HG02763 (cell line): ENCODE measurements around the gene ADPRS.

Experiments used
- ATAC-seq: cut with Tn5 transposase; IDR thresholded peaks from one replicate; pipeline ENCODE4 v1.9.1; 2021; ENCODE audit warnings: mild to moderate bottlenecking, moderate library complexity; ENCODE audit not compliant: unreplicated experiment

Gene ADPRS, protein sequence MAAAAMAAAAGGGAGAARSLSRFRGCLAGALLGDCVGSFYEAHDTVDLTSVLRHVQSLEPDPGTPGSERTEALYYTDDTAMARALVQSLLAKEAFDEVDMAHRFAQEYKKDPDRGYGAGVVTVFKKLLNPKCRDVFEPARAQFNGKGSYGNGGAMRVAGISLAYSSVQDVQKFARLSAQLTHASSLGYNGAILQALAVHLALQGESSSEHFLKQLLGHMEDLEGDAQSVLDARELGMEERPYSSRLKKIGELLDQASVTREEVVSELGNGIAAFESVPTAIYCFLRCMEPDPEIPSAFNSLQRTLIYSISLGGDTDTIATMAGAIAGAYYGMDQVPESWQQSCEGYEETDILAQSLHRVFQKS

DNA sequence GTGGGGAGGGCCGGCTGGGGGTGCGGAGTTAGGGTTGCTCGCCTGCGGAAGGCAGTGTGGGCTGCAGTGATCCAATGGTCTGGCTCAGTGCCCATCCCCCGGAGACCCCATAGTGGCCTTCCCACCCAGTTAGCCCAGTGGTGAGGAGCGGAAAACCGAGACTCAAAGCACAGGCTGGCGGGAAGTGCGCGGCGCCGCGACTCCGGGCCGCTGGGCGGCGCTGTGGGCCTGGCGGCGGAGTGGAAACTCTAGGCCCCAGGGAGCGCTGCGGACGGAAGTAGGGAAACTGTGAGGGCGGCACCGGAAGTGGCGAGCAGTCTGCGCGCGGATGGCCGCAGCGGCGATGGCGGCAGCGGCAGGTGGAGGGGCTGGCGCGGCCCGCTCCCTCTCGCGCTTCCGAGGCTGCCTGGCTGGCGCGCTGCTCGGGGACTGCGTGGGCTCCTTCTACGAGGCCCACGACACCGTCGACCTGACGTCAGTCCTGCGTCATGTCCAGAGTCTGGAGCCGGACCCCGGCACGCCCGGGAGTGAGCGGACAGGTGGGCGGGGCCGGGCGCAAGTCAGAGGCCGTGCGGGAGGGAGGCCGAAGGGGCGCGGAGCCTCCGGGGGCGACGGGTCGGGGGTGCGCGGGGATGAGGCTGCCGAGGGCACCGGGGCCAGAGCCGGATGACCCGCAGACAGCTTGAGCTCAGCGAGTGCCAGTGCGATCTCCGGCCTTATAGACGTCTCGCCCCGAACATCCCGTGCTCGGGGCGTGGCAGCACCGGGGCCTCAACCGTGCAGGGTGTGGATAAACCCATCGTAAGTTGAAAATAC is at the start of gene ADPRS:
Gene ADPRS (plus strand): TSS at position 316 of the 816 bp plus-strand sequence. CDS start 13 bp downstream, at position 329.
- ATAC-seq: peak; percentile 74

DNA sequence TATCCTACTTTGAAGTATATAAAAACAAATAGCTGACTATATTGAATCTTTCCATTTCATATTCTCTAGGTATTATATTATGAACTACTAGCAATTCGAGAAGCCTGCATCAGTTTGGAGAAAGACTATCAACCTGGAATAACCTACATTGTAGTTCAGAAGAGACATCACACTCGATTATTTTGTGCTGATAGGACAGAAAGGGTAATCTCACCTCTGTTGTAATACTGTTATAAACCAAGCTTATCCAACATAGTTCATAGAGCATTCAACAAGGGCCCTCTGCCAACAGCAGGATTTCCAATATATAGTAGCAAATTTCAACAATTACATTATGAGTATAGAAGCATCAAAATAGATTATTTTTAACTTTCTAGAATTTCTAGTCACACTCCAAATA is 48.5 kb upstream of the ADPRS start:
- no peak for ATAC-seq

DNA sequence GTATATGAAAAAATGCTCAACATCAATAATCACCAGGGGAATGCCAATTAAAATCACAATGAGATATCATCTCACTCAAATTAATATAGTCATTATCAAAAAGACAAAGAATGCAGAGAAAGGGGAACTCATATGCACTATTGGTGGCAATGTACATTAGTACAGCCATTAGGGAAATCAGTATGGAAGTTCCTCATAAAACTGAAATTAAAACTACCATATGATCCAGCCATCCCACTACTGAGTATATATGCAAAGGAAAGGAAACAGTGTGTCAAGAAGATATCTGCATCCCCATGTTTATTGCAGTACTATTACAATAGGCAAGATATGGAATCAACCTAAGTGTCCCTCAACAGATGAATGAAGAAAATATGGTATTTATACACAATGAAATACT is 36.9 kb upstream of the ADPRS start:
- no peak for ATAC-seq

DNA sequence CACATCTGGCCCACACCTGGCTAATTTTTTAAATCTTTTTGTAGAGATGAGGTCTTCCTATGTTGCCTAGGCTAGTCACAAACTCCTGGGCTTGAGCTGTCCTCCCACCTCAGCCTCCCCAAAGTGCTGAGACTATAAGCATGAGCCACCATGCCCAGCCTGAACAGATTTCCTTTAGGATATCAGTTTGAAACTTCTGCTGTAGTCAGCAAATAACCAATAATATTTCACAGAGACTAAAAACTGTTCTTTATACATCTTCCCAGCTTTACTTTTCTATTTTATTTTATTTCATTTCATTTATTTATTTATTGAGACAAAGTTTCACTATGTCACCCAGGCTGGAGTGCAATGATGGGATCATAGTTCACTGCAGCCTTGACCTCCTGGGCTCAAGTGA is 34.7 kb upstream of the ADPRS start:
- ATAC-seq: no peak

DNA sequence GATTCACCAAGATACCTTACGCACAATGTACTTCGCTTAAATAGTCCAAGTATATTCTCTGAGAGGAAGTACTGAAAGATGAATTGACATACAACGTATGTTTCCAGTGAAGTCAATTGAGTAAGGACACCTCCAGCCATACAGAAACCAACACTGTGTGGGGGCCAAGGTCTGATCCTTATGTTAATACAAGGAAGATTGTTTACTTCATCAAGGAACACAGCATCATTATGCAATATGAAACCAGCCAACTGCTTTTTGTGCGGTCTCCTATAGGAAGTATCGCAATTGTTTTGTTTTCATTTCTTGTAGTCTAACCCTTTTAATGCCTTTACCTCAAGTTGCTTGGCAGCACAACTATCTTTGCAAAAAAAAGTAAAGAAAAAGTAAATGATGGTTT is 33.0 kb upstream of the ADPRS start:
- ATAC-seq: no peak

DNA sequence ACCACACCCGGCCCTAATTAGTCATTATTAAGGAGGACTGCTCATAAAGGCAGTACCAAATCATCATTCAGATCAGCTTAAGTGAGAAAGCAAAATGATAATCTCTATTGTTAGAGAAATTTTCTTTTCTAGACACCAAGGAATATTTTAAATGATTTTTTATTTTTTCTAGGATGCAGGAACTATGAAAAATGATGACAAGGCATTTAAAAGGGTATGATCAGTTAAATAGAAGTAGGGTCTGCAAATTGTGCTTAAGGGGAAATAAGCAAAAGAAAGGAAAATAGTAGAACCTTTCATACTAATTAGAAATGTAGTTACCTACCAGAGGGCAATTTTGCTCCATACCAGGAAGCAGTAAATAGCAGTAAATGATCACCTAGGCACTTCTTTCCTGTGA is 26.4 kb upstream of the ADPRS start:
- ATAC-seq: no peak

DNA sequence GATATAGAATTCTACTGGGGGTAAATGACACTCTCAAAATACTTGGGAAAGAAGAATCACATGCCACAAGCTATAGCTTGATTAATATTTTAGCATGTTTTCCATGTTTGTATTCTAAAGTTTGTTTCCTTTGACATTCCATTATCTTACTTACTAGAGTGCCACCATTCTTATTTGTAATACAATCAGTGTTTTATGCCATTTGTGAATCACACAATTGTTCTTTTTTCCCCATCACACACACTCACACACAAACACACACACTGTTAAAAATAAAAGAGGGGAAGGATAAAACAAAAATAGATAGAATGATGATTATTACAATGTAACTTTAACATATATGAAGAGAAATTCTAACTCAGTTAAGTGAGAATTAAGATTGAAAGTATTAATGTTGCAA is 20.8 kb upstream of the ADPRS start:
- no peak for ATAC-seq

DNA sequence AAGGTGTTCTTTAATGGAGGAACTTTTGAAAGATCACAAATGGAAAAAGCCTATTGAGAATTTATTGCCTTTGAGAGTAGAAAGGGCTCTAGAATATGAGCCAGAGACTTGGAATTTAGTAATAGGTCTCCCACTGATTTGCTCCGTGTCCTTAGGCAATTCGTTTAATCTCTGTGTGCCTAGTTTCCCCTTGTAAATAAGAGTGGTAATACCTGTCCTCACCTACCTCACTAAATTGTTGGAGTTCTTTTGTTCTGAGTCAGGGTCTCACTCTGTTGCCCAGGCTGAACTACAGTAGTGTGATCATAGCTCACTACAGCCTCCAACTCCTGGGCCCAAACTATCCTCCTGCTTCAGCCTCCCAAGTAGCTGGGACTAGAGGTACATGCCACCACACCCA is 19.8 kb upstream of the ADPRS start:
- ATAC-seq: no peak

DNA sequence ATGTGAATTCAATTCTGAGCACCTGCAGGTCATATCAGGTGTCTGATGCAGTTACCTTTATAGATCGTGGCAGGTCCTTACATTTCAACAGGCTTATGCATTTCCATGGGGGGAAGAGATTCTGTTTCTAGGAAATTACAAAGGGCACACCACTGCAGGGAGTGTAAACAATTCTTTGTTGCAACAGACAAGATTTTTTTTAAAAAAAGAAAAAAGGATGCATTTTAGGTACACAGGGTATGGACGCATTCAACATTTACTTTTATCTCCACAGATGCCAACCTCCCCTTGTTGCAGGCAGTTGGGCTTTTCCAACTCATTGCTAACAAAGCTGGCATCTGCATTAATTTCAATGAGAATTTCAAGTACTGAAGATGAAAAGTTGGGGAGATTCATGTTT is 18.3 kb upstream of the ADPRS start:
- ATAC-seq: no peak

DNA sequence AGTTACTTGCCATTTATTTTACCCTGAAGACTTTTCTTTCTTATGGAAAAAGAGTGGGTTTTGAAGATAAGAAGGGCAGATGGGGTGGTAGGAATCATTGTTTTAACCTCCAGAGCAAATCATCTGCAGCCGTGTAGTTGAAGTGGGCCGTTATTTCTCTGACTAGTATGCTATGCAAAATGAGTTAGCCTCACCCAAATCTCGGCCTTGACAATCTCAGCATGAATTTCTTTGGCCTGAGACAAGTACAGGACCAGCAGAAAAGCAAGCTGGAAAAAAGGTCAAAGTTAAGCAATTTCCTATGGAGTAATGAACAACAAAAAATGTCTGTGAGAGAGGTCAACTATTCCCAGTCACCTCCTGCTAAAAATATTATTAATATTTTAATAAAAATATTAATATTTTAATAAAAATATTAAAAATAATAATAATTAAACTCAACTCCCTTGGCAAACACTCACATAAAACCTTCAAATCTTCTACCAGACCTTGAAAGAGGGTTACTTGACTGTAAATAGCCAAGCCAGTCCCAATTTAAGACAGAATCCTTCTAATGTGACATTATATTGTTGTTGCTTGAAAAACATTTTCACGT is 11.6 kb upstream of the ADPRS start:
- no peak for ATAC-seq

DNA sequence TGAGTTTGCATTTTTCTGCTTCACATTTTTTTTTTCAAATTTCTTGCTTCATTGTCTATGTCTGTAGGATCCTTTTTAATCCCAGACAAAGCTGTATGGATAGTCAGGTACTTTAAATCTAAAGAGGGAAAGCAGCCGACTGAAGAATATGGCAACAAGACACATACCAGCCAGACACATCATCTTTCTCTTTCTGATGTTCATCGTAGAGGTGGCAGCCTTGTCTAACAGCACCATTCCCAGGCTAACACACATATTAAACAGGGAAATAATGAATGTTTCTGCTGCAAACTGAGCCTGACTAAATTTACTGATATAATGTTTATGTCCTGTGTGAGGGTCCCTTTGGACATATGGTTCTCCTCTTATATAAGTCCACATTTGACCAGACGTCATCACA is 8.5 kb upstream of the ADPRS start:
- no peak for ATAC-seq

DNA sequence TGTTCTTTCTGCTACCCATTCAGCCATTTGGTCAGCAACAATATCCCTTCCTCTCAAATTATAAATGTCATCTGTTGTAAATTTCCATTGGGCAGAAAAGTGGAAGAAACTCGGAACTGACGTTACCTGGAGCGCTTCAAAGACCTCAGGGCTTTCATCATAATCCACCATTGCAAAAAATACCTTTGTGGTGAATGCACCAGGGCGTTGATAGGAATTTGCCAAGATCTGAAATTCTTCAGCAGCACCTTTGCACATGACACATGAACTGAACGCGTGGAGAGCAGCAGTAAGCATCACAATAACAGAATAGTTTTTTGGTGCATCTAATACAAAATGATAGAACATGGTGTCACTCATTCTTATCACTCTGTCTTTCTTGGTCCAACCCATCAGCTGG is 7.9 kb upstream of the ADPRS start:
- ATAC-seq: no peak

DNA sequence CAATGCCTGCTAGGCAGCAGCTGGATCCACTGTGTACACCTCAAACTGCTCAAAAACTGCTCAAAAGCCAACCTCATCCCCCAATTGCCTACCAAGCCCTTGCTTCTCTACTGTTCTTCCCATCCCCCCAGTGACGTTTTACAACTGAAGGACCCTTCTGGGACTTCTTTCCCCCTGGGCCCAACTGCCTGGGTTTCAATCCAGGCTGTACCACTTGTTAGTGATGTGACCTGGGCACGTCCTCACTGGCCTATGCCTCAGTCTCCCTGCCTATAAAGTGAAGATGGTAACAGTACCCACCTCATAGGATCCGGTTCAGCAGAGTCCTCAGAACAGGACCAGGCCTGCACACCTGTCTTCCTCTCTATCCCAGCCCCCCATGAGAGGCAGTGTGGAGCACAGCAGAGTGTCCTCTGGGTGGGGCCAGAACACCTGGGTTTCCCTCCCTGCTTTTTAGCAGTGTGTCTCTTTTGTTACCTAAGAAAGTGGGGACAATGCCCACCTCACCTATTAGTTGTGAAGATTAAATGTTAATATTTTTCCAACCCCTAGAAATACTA is 6.7 kb upstream of the ADPRS start:
- no peak for ATAC-seq

DNA sequence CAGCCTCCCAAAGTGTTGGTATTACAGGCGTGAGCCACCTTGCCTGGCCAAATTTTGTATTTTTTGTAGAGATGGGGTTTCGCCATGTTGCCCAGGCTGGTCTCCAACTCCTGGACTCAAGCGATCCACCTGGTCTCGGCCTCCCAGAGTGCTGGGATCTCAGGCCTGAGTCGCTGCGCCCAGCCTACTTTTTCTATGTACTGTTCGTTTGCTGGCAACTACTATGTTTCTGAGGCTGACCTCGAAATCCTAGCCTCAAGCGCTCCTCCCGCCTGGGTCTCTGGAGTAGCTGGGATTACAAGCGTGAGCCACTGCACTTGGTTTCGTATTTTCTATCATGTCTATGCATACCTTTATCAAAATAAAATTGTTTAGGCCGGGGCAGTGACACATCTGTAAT is 5.5 kb upstream of the ADPRS start:
- ATAC-seq: no peak

DNA sequence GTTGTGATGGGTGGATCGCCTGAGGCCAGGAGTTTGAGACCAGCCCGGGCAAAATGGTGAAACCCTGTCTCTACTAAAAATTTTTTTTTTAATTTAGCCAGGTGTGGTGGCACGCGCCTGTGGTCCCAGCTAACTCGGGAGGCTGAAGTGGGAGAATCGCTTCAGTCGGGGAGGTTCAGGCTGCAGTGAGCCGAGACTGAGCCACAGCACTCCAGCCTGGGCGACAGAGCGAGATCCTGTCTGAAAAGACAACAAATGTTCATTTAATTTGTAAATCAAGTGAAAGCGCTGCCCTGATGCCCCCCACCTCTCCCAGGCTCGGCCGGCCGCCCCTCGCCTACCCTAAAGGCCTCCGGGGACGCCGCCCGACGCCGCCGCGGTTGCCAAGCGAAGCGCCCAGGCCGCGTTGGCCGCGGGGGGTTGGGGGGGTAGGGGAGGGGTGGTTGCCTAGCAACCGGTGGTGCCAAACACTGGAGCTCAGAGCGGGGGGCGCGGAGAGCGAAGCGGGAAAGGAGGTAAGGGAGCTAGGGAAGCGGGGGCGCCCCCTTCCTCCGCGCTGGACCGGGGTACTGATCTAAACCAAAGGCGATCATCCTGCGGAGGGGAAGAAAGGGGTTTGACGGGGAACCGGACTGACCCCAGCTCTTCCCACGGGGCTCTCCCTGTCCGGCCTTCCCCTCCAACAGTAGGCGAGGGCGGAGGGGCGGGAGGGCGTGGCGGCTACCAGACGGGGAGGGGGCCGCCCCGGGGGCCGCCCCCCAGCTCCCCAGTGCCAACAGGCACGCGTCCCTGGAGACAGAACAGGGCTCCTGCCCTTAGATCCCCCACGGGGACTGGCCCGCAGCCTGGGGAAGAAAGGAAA is 4.8 kb upstream of the ADPRS start, which contains the start of gene TEKT2:
Gene TEKT2 (plus strand): TSS at position 460 of the 862 bp plus-strand sequence. CDS start 828 bp downstream, outside the sequence.
- ATAC-seq: no peak

DNA sequence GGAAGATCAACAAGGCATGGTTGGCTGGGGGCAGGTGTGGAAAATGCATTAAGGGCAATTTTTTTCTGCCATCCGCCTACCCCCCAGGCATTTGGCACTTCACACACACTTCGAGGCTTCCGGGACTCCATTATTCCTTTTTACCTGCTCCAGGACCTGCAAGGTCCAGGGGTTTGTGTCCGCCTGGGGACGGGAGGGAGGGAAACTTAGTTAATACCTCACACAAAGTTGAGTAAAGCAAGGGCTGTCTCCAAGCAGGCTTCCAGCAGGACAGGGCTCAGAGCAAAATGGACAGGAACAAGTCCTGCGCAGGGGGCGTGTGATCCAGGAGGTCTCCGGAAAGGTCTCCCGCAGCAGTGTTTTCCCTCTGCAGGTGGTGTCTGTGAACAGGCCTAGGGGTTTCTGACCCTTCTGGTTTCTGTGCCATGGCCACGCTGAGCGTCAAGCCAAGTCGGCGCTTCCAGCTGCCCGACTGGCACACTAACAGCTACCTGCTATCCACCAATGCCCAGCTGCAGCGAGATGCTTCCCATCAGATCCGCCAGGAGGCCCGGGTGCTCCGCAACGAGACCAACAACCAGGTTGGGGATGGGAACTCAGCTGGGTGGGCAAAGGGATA is 4.1 kb upstream of the ADPRS start:
- ATAC-seq: no peak

DNA sequence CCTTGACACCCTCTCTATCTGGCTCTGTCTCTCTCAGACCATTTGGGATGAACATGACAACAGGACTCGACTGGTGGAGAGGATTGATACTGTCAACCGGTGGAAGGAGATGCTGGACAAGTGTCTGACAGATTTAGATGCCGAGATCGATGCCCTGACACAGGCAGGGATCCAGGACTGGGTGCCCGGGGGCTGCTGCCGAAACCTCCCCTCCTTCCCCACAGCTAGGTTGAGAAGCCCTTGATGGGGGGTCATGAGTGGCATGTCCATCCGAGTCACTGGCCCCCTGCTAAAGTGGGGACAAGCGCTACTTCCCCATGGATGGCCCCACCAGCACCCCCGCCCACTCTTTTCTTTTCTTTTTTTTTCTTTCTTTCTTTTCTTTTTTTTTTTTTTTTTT is 3.6 kb upstream of the ADPRS start:
- no peak for ATAC-seq

DNA sequence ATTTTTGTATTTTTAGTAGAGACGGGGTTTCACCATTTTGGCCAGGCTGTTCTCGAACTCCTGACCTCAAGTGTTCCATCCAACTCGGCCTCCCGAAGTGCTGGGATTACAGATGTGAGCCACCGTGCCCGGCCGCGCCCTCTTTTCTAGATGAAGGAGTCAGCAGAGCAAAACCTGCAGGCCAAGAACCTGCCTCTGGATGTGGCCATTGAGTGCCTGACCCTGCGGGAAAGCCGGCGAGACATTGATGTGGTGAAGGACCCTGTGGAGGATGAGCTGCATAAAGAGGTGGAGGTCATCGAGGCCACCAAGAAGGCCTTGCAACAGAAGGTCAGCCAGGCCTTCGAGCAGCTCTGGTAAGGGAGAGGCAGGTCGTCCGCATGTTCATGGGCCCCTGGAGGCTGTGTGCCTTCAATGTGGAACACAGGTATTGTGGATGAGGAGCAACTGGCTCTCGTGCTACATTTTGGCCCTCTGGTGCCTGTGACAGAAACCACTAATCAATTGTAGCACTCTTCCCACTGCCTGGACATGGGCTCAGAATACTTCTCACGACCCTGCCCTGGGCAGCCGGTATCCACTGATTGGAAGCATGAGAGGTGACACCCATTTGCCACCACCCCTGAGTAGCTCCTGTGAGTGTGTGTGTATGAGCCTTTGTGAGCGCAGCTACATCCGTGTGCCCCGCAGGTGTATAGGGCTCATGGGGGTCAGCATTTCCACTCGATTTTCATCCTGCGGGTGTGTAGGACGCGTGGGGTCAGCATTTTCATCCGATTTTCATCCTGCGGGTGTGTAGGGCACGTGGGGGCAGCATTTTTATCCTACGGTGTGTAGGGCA is 2.8 kb upstream of the ADPRS start:
- ATAC-seq: no peak

DNA sequence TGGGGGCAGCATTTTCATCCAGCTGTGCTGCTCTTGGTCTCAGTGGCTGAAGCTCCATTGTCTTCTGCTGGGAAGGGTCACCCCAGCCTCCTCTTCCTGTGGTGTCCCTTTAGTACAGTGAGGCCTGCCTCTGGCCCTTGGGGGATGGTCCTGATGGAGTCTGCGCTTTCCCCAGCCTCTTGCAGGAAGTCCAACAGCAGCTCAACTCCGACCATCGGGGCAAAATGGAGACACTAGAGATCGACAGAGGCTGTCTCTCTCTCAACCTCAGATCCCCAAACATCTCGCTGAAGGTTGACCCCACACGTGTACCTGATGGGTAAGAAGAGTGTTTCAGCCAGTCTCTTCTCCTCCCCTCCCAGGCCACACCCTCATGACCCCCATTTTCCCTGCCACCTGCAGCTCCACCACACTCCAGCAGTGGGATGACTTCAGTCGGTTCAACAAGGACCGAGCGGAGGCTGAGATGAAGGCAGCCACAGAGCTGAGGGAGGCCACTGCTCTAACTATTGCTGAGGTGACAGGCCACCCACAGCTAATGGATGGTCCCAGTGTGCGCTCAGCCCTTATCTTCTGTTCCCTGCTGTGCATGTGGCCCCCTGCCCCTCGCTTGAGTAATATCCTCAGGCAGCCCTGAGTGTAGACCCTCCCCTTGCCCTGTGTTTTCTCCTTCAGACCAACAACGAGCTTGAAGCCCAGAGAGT is 2.0 kb upstream of the ADPRS start:
- no peak for ATAC-seq
